Femur (tissue), 1 donor: ENCODE results near the gene DPP6.
"Not testable (repeated sequence)": the region's sequence is repeated elsewhere in the genome, so short reads cannot be mapped to it uniquely, and the experiment has no call there.

Experiments used
- DNase-seq: peaks from one replicate; pipeline ENCODE4 v3.0.0-alpha.2; 2017

DPP6 gene

DNA sequence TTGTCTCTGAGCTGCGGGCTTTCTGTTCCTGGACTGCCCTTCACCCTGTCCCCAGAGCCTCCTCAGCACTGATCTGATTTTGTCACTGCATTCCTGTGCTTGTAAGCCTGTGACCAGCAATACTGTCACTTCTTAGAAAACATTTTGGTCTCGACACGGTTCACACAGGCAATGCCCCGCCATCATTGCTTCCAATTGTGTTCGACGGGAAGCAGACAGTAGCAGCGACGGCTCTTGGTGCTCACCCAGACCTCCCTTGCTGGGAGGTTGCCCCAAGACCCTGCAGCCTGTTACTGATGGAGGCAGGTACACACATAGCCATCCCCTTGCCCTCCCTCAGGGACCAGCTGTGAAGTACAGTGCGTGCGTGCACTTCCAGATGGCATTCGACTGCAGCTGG, 99.1 kb downstream of the DPP6 start:
- not testable (repeated sequence) for DNase-seq

DNA sequence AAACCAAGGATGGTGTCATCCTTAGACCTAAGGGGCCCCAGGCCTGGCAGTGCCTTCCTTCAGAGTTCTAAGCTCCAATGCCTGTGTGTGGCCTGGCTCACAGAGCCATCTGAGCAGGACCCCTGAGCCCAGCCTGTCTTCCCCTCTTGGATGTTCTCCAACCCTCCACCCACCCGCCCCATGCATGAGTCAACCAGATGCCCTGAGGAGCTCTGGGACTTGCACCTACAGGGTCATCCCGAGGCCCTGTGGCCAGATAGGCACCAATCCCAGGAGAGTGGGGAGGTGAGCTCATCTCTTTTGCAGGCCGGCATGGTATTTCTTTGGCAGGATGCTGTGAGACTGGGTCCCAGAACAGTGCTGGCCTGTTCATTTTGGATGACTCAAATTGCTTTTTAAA, 103.7 kb downstream of the DPP6 start:
- not testable (repeated sequence) for DNase-seq

DNA sequence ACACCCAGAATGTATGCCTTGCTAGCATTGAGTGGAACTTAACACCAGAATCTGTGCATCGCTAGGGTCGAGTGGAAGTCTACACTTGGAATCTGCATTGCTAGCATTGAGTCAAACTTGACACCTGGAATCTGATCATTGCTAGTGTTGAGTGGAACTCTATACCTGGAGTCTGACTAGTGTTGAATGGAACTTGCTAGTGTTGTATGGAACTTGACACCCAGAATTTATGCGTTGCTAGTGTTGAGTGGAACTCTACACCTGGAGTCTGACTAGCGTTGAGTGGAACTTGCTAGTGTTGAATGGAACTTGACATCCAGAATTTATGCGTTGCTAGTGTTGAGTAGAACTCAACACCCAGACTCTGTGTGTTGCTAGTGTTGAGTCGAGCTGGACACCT, 110.7 kb downstream of the DPP6 start:
- DNase-seq: not testable (repeated sequence)

DNA sequence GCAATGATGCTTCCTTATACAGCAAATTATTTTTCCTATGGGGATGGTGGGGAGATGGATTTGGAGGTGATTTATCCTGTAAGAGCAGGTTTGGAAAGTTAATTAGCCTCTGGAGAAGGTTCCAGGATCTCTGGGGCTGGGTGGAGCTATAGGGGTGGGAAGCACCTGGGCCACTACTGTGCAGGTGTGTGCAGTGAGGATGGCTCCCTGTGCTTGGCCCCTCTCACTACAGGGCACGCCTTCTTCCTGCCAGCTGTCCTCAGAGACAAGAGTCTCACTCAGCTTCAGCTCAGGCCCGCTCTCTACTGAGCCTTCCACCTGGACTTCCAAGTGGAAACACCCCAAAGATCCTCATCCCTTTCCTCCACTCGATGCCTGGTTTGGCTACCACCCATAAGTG, 111.4 kb downstream of the DPP6 start:
- DNase-seq: not testable (repeated sequence)

DNA sequence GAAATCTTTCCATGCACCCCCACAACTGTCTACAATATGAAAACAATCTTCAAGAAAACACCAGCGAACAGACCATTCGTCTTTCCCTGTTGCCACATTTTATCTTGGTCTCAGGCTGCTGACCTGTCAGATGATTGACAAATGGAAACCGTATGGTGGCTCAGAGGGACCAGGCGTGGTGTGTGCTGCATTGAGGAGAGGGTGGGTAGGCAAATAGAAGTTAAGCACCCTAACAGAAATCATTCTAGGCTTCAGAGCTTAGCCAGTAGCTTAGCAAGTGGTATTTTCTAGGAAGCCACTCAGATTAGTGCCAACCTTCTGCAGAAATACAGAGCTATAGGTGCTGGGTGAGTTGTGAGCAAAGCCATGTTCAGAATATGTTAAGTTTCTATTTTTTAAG, 114.9 kb downstream of the DPP6 start:
- DNase-seq: no peak

DNA sequence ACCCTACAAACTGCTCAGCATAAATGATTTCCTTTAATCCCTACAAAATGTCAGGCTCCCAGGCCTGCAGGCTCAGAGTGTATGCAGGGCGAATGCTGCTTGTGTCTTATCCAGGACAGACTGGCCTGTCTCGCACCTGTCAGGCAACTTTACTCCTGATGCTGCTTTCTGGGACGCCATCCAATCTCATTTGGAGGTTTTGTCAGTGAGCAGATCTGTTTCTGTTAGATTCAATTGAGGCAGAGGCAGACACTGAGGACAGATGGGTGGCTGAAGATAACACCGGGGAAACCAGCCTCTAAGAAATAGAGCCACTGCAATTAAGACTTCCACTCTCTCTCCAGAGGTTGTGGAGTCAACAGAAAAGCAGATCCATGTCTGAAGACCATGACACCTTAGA, 115.6 kb downstream of the DPP6 start:
- DNase-seq: no peak

DNA sequence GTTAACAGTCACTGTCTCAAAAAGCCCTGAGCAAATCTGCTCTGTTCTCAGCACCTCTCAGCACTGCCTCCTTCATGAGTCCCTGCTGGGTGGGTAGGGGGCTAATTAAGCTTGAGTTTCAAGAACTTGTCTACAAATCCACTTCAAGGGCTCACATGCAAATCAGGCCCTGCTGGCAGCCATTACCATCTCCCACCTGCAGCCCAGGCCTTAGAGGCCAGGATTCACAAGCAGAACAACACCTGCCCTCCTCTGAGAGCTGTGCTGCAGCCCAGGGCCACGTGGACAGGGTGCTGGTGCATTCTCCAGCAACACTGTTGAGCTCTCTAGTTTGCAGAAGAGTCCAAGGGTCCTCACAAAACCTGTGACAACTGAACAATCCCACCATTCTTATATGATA, 119.2 kb downstream of the DPP6 start:
- DNase-seq: no peak

DNA sequence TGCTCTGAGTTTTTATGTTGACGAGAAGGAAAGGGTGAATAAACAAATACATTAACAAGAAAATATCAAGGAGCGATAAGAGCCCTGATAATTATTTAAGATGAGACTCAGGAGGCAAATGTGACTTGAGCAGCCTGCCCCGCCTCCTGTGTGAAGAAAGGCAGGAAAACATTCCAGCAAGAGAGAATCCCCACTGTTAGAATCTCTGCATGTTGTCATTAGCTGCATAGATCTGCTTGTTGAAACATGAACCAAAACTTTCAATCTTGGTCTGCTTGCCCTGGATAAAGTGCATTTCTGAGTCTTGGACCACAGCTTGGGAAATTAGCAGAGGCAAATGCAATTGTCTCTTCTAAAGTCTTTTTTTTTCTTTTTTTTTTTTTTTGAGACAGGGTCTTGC, 120.0 kb downstream of the DPP6 start:
- DNase-seq: no peak

DNA sequence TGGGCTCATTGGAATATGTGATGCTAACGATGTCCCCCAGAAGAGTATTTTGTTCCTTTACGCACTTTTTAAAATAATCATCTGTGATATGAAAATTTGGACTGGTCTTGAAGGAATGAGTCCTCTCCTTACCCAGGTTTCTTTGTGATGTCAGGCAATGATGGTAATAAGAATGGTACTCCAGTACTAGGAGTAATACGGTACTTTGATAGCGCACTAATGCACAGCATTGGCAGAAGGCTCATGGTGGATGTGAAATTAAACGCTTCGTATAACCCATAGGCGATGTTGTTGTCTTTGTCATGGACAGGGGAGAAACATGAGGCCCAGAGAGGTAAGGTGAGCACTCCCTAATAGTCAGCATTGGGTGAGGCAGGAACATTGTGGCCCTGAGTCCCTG, 125.4 kb downstream of the DPP6 start:
- no peak for DNase-seq

DNA sequence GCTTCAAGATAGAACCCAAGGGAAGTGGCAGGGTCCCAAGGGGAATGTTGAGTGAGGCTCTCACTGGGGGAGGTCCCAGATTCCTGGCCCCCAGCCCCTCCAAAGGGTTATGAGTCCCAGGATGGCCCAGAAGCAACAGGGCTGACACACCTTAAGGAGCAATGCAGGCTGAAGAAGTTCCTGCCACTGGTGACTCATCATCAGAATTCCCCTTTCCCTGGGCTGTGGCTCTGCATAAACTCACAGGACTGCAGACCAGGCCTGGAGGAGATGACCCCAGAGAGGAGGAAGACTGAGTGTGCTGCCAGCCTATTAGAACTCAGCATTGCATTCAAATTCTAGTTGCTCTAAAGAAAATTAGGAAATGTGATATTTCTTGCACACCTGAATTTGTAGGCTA, 126.7 kb downstream of the DPP6 start:
- DNase-seq: no peak

DNA sequence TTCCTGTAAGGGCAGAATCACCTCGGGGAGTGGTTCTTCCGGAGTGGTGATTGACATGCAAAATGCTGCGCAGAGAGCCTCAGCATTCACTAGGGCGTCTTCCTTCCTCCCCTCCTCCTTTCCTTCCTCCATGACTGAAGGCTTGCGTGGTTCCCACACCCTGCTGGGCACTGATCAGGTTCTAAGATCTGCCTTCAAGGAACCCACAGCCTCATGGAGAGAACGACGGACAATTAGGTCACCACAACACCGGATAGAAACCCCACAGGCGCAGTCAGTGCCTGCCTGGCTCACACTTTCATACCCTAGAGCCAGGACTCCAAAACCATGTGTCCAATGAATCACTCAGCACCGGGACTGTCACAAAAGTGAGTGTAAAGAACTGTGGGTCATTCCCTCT, 131.3 kb downstream of the DPP6 start:
- no peak for DNase-seq

DNA sequence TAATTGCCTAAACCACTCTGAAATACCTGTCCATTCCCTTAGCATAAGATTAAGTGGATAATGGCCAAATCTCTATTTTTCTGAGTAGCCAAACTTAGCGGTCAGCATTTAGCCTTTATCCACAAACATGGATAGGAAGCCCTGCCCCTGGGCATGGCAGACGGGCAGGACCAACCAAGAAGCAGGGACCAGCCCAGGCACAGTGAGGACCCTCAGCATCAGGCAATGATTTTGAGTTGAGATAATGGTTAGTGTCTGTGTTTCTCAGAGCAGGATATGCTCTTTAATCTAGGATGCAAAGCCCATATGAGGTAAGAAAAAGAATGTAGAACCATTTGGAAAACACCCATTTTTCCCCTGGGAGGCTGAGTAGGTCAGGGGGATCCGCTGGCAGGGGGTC, 131.7 kb downstream of the DPP6 start:
- DNase-seq: no peak

DNA sequence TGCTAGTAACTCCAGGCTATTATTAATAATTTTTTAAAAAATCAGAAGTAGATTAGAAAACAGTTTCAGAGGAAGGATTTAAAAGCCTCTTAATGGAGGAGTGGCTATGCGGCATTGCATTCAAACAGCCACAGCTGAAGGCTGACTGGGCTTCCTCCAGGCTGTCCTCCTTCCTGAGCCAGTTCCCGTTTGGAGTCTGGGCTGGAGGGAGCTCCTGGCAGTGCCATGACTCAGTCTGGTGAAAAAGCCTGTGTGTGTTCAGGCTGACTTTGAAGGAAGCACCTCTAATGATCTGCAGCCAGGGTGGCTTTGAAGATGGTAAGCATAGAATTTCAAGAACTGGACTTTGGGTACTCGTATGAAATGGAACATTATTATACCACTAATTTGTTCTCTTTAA, 134.6 kb downstream of the DPP6 start:
- DNase-seq: no peak

DNA sequence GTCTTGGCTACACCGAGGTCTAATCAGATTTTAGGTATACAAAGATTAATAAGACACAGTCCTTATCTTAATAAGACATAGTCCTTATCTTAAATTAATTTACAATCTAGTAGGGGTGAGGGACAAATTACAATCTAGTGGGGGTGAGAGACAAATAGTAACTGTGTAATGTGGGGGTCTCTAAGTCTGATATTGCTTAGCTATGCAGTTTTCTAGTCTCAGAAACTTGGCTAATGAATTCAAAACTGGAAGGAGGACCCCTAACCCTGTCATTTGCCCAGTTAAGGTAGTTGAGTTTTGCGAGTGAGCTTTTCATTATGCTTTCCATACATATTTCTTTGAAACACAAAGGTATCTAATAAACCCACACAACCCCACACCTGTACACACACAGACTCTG, 136.1 kb downstream of the DPP6 start:
- DNase-seq: no peak

DNA sequence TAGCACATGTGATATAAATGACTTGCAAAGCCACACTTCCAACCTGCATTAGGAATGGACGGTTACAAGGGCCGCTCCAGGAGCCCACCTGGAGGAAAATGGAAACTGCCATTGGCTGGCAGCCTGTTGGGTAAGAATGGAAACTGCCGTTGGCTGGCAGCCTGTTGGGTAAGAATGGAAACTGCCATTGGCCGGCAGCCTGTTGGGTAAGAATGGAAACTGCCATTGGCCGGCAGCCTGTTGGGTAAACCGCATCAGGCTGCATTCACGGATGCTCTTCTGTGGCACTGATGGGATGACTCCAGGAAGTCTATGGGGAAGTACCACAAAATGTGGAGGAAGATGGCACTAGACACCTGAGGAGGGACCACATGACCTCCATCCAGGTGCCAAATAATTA, 143.1 kb downstream of the DPP6 start:
- DNase-seq: no peak

DNA sequence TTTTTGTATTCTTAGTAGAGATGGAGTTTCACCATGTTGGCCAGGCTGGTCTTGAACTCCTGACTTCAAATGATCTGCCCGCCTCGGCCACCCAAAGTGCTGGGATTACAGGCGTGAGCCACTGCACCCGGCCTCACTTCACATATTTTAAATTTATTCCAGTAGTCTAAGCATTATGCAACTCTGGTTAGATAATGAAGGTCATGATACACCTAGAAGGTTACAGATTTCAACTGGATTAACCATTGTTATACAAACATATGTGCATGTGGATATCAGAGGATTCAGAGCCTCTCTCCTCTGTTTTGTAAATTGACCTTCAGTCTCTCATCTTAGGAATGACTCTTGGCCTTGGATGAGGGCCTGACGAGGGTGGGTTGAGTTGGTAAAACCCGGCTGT, 146.3 kb downstream of the DPP6 start:
- DNase-seq: no peak

DNA sequence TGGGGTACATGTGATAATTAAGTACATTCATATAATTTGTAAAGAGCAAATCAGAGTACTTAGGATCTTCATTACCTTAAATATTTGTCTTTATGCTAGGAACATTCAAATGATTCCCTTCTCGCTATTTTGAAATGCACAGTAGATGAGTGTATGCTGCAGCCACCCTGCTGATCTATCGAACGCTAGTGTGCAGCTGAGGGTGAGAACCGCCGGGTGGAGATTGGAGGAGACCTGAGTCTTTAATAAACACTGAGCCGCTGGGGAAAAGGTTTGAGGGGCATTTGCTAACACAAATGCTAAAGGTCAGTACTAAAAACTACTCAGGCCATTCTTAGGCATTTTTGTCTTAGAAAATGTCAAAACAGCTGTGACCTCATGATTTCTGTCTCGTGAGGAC, 148.0 kb downstream of the DPP6 start:
- no peak for DNase-seq

DNA sequence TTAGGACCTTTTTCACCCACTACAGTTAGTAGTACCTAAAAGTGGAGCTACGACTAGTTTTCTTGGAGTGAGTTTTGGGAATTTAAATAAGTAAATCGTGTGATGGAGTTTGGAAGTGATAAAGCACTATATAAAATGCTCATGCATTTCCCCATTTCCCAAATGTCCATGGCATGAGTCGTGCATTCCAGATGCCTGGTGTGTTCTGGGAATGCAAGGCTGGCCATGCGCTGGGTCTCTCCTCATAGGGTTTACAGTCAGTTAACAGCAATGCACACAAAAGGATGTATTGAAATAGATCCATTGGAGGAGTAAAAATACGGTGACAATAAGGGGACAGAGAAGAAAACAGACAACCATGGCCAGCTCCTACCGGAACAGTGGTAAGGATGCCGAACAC, 149.8 kb downstream of the DPP6 start:
- DNase-seq: no peak

DNA sequence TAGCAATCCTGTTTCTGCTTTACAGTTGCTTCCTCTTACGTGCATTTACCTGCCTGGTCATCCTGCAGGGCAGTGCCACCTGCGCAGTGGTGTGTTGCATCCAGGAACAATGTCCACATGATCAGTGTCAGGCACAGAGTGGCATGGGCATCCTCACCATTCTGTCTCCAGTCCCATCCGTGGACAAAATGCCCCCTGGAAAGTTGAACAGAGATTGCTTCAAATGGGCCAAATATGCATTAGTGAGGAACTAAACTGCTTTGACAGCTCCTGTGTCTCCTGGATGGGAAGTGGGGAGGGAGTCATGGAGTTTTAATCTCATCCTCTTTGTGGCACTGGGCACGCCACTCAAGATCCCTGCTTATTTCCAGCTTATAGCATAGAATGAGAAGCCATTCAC, 151.8 kb downstream of the DPP6 start:
- DNase-seq: no peak

DNA sequence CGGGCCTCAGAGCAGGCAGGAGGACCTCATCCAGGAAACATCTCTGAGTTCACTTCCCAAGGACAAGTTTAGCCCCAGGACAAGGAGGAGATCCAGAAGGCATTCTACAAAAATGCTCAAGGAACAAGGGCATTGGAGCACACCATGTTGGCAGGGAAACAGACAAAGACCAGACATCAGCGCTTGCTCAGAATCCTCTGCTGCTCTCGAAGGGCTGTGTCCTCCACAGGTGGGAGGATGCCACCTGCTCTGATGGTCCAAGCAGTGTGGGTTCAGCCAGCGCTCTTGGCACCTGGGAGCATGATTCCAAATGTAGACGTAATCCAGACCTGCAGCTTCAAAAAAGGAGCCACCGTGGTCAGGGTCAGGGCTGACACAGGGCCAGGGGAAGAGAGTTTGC, 160.7 kb downstream of the DPP6 start:
- DNase-seq: no peak

DNA sequence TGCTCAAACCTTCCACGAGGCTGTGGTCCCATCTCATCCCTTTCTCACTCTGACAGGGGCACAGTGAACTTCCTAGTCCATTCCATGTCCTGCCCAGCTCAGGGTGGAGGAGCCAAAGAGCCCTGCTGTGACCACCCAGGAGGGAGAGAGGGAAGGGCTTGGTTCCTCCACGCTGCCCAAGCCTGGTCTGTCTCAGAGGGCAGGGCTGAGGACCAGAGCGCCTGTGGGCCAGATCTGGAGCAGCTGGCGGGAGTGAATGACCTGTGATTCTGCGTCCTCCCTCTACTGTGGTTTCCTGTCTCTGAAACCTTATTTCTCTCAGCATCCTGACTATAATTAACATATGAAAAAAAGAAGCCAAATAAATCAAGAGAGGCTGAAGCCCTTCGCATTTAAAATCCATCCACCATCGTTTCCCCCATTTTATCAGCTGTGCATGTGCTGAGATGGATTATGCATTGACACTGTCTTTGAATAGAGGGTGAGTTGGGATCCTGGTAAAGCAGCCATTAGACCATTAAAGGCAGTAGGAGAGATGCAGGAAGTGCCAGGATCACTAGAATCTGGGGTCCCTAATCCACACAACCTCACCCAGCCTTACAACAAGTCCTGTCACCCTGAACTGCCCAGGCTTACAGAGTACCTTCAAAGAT, 165.6 kb downstream of the DPP6 start:
- no peak for DNase-seq

DNA sequence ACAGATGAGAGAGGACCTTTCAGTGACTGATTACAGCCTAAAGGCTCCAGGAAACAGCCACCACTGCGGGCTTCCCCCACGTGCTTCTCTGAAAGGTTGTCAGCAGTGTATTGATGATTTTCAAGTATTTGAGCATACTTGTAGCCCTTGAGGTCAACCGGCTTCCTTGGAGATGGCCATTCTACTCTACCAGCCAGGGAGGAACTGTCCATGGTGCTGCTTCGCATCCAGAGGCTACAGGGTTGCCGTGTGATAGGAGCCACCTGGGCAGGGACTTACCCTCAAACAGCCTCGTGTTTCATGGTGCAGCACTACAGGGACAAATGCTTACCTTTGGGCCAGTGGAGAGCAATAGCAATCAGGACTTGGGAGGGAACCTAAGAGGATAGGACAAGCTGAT, 179.5 kb downstream of the DPP6 start:
- no peak for DNase-seq

DNA sequence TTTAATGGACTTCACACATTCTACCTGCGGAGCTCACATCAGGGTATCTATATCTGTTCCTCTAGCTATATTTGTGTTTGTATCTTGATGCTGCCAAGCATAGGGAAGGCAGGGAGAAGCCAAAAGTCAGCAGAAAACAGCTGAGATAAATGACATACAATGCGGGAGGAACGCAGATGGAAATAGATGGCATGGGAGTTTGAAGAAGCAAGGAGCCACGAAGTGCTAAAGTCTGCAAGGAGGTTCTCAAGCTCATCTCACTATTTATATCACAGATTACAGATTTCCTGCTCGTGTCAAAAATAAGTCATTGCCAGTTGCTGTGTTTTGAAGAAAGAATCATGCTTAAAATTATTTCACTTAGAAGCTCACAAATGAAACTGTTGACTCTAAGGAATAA, 180.5 kb downstream of the DPP6 start:
- DNase-seq: no peak

DNA sequence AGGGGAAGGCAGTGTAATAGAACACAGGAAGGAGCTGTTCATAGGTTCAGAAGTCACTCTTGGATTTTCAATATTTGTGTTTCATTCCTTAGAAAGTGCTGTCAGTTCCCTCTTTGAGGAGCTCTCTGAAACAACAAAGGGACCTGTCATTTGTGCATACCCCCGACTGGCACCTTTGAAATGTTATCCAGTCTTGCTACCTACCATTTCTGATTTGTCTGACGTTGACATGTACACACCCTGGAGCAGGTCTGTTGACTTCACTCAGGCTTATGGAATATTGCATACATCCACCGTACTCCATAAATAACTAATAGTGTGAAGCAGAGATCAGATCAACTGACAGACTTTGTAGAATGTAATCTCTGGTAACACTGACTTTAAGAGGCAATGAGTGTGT, 189.8 kb downstream of the DPP6 start:
- DNase-seq: no peak

DNA sequence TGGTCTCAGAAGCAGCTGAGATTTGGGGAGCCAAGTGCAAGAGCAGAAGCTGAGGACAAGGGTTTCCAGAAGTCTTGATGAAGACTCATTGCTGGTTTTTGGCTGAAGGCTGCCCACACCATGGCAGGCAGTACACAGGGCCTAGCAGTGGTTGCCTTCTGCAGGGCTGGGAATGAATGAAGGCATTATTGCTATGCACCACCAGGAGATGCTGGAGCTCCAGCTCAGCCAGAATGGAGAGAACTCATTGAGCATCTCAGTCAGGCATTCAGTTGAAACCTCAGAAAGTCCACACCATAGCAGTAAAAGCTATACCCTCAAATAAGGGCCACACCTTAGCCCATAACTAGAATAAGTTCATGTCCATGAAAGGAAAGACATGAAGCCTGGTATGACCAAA, 190.5 kb downstream of the DPP6 start:
- DNase-seq: no peak

DNA sequence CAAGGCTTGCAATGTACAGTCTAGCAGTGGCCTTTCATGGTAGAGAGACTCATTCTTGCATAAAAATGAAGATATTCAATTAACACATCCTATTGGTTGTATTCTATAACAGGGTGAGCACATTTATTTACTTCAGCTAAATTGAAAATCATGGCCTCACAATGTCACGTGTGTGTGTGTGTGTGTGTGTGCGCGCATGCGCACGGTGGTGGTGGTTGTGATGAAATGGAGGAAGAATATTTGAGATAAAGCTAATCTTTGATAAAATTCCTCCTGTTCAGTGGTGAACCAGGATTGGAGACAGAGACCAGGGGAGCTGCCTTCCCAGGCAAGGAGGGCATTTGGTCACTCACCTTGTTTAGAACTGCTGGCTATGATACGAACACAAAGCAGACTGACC, 199.8 kb downstream of the DPP6 start:
- DNase-seq: no peak
